Mammary epithelial cell (primary cell): ENCODE measurements around the gene NAT14.

Experiments
- CTCF ChIP-seq, 2 donors: IDR thresholded peaks in 1 of 2; conservative IDR thresholded peaks in 1 of 2; 2 replicates each; pipeline ENCODE4 v1.5.1; 2011 to 2012; ENCODE audit warnings: inconsistent platforms in 2 of 2, low read length in 2 of 2, mild to moderate bottlenecking in 2 of 2, control low read depth in 1 of 2, low read depth in 1 of 2; ENCODE audit not compliant: insufficient read depth in 1 of 2; ENCODE audit errors: extremely low read depth in 1 of 2
- EZH2 ChIP-seq: IDR thresholded peaks from 2 replicates; pipeline ENCODE4 v1.6.1; 2012; ENCODE audit warnings: low read length, inconsistent platforms, borderline replicate concordance

GRCh38 chr19:55503502-55504251 is 18.7 kb downstream of the NAT14 start:
- TF ChIP-seq CTCF (conservative IDR thresholded peaks at IDR 0.05 in 1 of 2, IDR thresholded peaks at IDR 0.05 in 1 of 2; ENCODE audit: extremely low read depth in 1 of 2, insufficient read depth in 1 of 2, low read depth in 1 of 2, low read length in 2 of 2), result peak; percentile 78 to 96
- TF ChIP-seq EZH2, result no peak
